Myocyte (in vitro differentiated cells): Measurements from ENCODE around the gene AGPS. TPM values are rescaled to one million over a fixed set of nuclear protein-coding genes. Genes with fewer than 3 reads are reported as not detected.

Source experiments
- DNase-seq: peaks from one replicate; pipeline ENCODE4 v3.0.0-alpha.2; 2012; ENCODE audit warnings: low read depth
- total RNA-seq: library from RNA; depleted of rRNA; stranded (reverse); fragments of >200 nt; gene quantifications from 2 replicates; pipeline ENCODE4 v1.2.3, GENCODE V29; 2014

Gene AGPS
- total RNA-seq, 1 donor from 2014 or later = 37.4 TPM

- no peak for DNase-seq
Observed at GRCh38 chr2:177525351-177525924, 132.9 kb downstream of the AGPS start.

GRCh38 chr2:177528351-177528933, 135.9 kb downstream of the AGPS start:
- DNase-seq = no peak

GRCh38 chr2:177529166-177529565, 136.6 kb downstream of the AGPS start:
- no peak for DNase-seq

- no peak for DNase-seq
Observed at GRCh38 chr2:177530561-177530960, 138.0 kb downstream of the AGPS start.

GRCh38 chr2:177531706-177532105, 139.1 kb downstream of the AGPS start:
- no peak for DNase-seq

- no peak for DNase-seq
Observed at GRCh38 chr2:177532567-177532966, 140.0 kb downstream of the AGPS start.

GRCh38 chr2:177533253-177533652, 140.7 kb downstream of the AGPS start:
- DNase-seq = no peak

- peak; percentile 18 for DNase-seq
Observed at GRCh38 chr2:177535000-177535399, 142.4 kb downstream of the AGPS start.

GRCh38 chr2:177535958-177536504, 143.5 kb downstream of the AGPS start:
- DNase-seq = no peak

- DNase-seq = no peak
Observed at GRCh38 chr2:177537213-177537612, 144.6 kb downstream of the AGPS start.

GRCh38 chr2:177537636-177538035, 145.1 kb downstream of the AGPS start:
- no peak for DNase-seq

- no peak for DNase-seq
Observed at GRCh38 chr2:177538323-177538722, 145.8 kb downstream of the AGPS start.

GRCh38 chr2:177540283-177540682, 147.7 kb downstream of the AGPS start:
- no peak for DNase-seq

- DNase-seq = no peak
Observed at GRCh38 chr2:177541258-177541991, 148.9 kb downstream of the AGPS start.

- DNase-seq = no peak
Observed at GRCh38 chr2:177542396-177542795, 149.8 kb downstream of the AGPS start.

GRCh38 chr2:177543007-177543760, 150.6 kb downstream of the AGPS start:
- DNase-seq = peak; percentile 82

- no peak for DNase-seq
Observed at GRCh38 chr2:177545143-177545542, 152.6 kb downstream of the AGPS start.

- DNase-seq = no peak
Observed at GRCh38 chr2:177545981-177546585, 153.5 kb downstream of the AGPS start.

GRCh38 chr2:177547122-177547521, 154.5 kb downstream of the AGPS start:
- no peak for DNase-seq

GRCh38 chr2:177547772-177548171, 155.2 kb downstream of the AGPS start:
- no peak for DNase-seq

GRCh38 chr2:177548636-177549035, 156.1 kb downstream of the AGPS start:
- no peak for DNase-seq
